ENCODE results near the gene SESN2. TPM values are rescaled to one million over a fixed set of nuclear protein-coding genes. Genes with fewer than 3 reads are reported as not detected.

Gene SESN2
- total and polyA plus RNA-seq, 2 experiments from 2014 or later = 34.3 to 57.8 TPM

- H4K20me1 ChIP-seq (ENCODE audit: insufficient read depth) = peaks cover 19% of the 10 kb centered on the region
- in situ Hi-C loops (cut with MboI) = no loop called here
- H3K4me1 ChIP-seq (ENCODE audit: insufficient read depth) = peaks cover 17% of the 10 kb centered on the region
- peaks cover 34% of the 10 kb centered on the region for H3K79me2 ChIP-seq (ENCODE audit: insufficient read depth)
- DNase-seq = no peak
- H3K9me3 ChIP-seq (ENCODE audit: low read depth) = no peaks in the 10 kb centered on the region
- H3K4me2 ChIP-seq (ENCODE audit: unreplicated experiment) = peak overlapping the region; percentile 80
- WGBS, 2 experiments (ENCODE audit: low coverage in 1 of 2, low lambda C conversion rate in 2 of 2, missing lambda C conversion rate in 2 of 2) = 79 to 91% methylated on average over 4 of the region's 4 CpGs
- H3K4me3 ChIP-seq = no peak overlapping the region
- H3F3A ChIP-seq (ENCODE audit: insufficient read depth) = peaks cover 20% of the 10 kb centered on the region
- peak overlapping the region; percentile 57; the same call in 1 of the 2 replicates for H2AFZ ChIP-seq
- H3K9me2 ChIP-seq (ENCODE audit: insufficient read depth) = no peaks in the 10 kb centered on the region
- H3K27ac ChIP-seq = peak overlapping the region; percentile 99
- H3K36me3 ChIP-seq (ENCODE audit: low read depth) = no peaks in the 10 kb centered on the region
- TF ChIP-seq EZH2phosphoT487 (IDR thresholded peaks at IDR 0.05; ENCODE audit: insufficient read depth, low read depth) = no peak
- no peak for TF ChIP-seq EZH2 (IDR thresholded peaks at IDR 0.05; ENCODE audit: insufficient read depth, poor library complexity, severe bottlenecking)
- peak overlapping the region; percentile 87 for H3K9ac ChIP-seq
- no peaks in the 10 kb centered on the region for H3K27me3 ChIP-seq (replicated peaks; ENCODE audit: insufficient read depth)
Observed at GRCh38 chr1:28257736-28258135, 1.6 kb upstream of the SESN2 start.

- no peaks in the 10 kb centered on the region for H3K27me3 ChIP-seq (replicated peaks; ENCODE audit: insufficient read depth)
- H3K4me1 ChIP-seq (ENCODE audit: insufficient read depth) = peaks cover 20% of the 10 kb centered on the region
- 10 to 13% methylated on average over 12 of the region's 12 CpGs for WGBS, 2 experiments (ENCODE audit: low coverage in 1 of 2, low lambda C conversion rate in 2 of 2, missing lambda C conversion rate in 2 of 2)
- peak overlapping the region; percentile 80 for H3K4me2 ChIP-seq (ENCODE audit: unreplicated experiment)
- peak overlapping the region; percentile 57 for H2AFZ ChIP-seq
- peak; percentile 70 for DNase-seq
- in situ Hi-C loops (cut with MboI) = no loop called here
- peak overlapping the region; percentile 99 for H3K27ac ChIP-seq
- H3K36me3 ChIP-seq (ENCODE audit: low read depth) = no peaks in the 10 kb centered on the region
- peak overlapping the region; percentile 87 for H3K9ac ChIP-seq
- no peak for TF ChIP-seq EZH2 (IDR thresholded peaks at IDR 0.05; ENCODE audit: insufficient read depth, poor library complexity, severe bottlenecking)
- no peak for TF ChIP-seq EZH2phosphoT487 (IDR thresholded peaks at IDR 0.05; ENCODE audit: insufficient read depth, low read depth)
- H3K9me2 ChIP-seq (ENCODE audit: insufficient read depth) = no peaks in the 10 kb centered on the region
- peaks cover 29% of the 10 kb centered on the region for H4K20me1 ChIP-seq (ENCODE audit: insufficient read depth)
- peak overlapping the region; percentile 55 for H3K4me3 ChIP-seq
- H3F3A ChIP-seq (ENCODE audit: insufficient read depth) = peaks cover 20% of the 10 kb centered on the region
- H3K9me3 ChIP-seq (ENCODE audit: low read depth) = no peaks in the 10 kb centered on the region
- H3K79me2 ChIP-seq (ENCODE audit: insufficient read depth) = peaks cover 44% of the 10 kb centered on the region
Observed at GRCh38 chr1:28258628-28259251, 578 bp upstream of the SESN2 start.

GRCh38 chr1:28259934-28260802, 850 bp downstream of the SESN2 start:
- Histone ChIP-seq H3K4me1 (ENCODE audit: insufficient read depth) (peaks cover 33% of the 10 kb centered on the region), H3K36me3 (ENCODE audit: low read depth) (no peaks in the 10 kb centered on the region), H3K4me3 (peak overlapping the region; percentile 92), H3K79me2 (ENCODE audit: insufficient read depth) (peaks cover 58% of the 10 kb centered on the region), H3F3A (ENCODE audit: insufficient read depth) (peaks cover 20% of the 10 kb centered on the region), H3K4me2 (ENCODE audit: unreplicated experiment) (peak overlapping the region; percentile 79), H3K27ac (peak overlapping the region; percentile 87), H3K9me2 (ENCODE audit: insufficient read depth) (no peaks in the 10 kb centered on the region), H3K9ac (peak overlapping the region; percentile 95), H2AFZ (peak overlapping the region; percentile 20; the same call in 1 of the 2 replicates), H4K20me1 (ENCODE audit: insufficient read depth) (peaks cover 42% of the 10 kb centered on the region), H3K9me3 (ENCODE audit: low read depth) (no peaks in the 10 kb centered on the region), H3K27me3 (replicated peaks; ENCODE audit: insufficient read depth) (no peaks in the 10 kb centered on the region)
- 2 to 3% methylated on average over 40 to 58 of the region's 66 CpGs for WGBS, 2 experiments (ENCODE audit: low coverage in 1 of 2, low lambda C conversion rate in 2 of 2, missing lambda C conversion rate in 2 of 2)
- TF ChIP-seq EZH2phosphoT487 (IDR thresholded peaks at IDR 0.05; ENCODE audit: insufficient read depth, low read depth) = no peak
- DNase-seq = peak; percentile 87
- in situ Hi-C loops (cut with MboI) = no loop called here

- Histone ChIP-seq H3K4me3 (peak overlapping the region; percentile 92), H2AFZ (no peak overlapping the region), H3K9me2 (ENCODE audit: insufficient read depth) (no peaks in the 10 kb centered on the region), H3K9ac (peak overlapping the region; percentile 95), H3K9me3 (ENCODE audit: low read depth) (no peaks in the 10 kb centered on the region), H3K27ac (peak overlapping the region; percentile 87), H3K4me2 (ENCODE audit: unreplicated experiment) (peak overlapping the region; percentile 79), H3K36me3 (ENCODE audit: low read depth) (no peaks in the 10 kb centered on the region), H4K20me1 (ENCODE audit: insufficient read depth) (peaks cover 48% of the 10 kb centered on the region), H3K27me3 (replicated peaks; ENCODE audit: insufficient read depth) (no peaks in the 10 kb centered on the region), H3K4me1 (ENCODE audit: insufficient read depth) (peaks cover 38% of the 10 kb centered on the region), H3K79me2 (ENCODE audit: insufficient read depth) (peaks cover 64% of the 10 kb centered on the region), H3F3A (ENCODE audit: insufficient read depth) (peaks cover 23% of the 10 kb centered on the region)
- WGBS, 2 experiments (ENCODE audit: low coverage in 1 of 2, low lambda C conversion rate in 2 of 2, missing lambda C conversion rate in 2 of 2) = 34 to 37% methylated on average over 7 of the region's 7 CpGs
- TF ChIP-seq EZH2phosphoT487 (IDR thresholded peaks at IDR 0.05; ENCODE audit: insufficient read depth, low read depth) (no peak), EZH2 (IDR thresholded peaks at IDR 0.05; ENCODE audit: insufficient read depth, poor library complexity, severe bottlenecking) (no peak)
- in situ Hi-C loops (cut with MboI) = no loop called here
- DNase-seq = no peak
Observed at GRCh38 chr1:28260803-28261174, 1.5 kb downstream of the SESN2 start.
